ENCODE measurements around the gene HJURP.

DNA sequence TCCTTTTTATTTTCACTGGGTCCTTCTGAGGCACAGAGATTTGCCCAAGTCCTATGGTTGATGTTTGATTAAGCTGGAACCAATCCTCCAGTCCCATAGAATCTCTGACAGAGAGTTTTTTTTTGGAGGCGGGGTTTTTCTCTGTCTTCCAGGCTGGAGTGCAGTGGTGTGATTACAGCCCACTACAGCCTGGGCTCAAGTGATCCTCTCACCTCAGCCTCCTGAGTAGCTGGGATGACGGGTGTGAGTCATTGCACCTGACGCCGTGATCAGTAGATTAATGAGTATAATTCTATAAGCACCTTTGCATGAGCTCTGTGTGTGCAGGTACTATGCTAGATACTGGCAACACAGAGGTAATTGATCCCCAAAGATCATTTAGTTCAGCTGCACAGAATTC, 47.5 kb upstream of the HJURP start:
- no peak for TF ChIP-seq POLR2A (IDR thresholded peaks at IDR 0.05)
- TF ChIP-seq, protein P1, sequence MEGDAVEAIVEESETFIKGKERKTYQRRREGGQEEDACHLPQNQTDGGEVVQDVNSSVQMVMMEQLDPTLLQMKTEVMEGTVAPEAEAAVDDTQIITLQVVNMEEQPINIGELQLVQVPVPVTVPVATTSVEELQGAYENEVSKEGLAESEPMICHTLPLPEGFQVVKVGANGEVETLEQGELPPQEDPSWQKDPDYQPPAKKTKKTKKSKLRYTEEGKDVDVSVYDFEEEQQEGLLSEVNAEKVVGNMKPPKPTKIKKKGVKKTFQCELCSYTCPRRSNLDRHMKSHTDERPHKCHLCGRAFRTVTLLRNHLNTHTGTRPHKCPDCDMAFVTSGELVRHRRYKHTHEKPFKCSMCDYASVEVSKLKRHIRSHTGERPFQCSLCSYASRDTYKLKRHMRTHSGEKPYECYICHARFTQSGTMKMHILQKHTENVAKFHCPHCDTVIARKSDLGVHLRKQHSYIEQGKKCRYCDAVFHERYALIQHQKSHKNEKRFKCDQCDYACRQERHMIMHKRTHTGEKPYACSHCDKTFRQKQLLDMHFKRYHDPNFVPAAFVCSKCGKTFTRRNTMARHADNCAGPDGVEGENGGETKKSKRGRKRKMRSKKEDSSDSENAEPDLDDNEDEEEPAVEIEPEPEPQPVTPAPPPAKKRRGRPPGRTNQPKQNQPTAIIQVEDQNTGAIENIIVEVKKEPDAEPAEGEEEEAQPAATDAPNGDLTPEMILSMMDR (IDR thresholded peaks at IDR 0.05), result no peak
